Measurements from ENCODE around the gene FNBP1.

FNBP1 gene

DNA sequence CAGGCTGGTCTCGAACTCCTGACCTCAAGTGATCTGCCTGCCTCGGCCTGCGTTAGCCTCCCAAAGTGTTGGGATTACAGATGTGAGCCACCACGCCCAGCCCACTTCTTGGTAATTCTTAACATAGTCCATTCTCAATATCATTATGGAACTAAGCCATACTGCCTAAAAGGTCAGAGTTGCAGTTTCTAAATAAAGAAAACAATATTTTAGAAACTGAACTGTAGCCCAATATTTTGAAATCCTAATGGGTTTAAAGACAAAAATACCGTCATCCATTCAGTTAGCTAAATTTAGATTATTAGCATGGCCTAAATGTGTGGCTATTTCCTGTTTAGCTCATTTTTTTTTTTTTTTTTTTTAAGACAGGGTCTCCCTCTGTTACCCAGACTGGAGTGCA lies 108.2 kb downstream of the FNBP1 start:
- H3K4me3 ChIP-seq (ENCODE audit: low read length) = no peak overlapping the region
- DNase-seq (ENCODE audit: low read depth, low spot score) = no peak

DNA sequence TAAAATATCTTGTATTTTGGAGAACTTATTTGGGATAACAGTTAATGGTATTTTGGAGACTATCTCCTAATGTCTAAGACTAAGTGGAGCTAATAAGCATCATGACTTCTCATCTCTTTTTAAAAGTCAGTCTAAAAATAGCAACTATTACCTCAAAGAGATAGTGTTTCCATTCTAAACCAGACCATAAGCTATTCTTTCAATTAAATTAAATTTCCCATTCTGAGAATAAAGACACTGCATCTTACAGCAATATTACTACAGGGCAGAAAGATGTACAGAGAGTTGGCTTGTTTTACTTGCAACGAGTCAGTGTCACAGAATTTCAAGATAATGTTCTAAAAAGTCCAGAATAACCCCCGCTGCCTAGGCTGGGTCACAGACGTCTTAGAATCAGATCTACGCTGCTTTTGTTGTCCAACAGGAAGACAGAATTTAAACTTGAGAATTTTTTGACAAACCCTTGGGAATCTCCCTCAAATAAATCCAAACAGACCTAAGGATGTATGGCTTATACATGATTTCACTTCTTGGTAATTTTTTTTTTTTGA lies 108.9 kb downstream of the FNBP1 start:
- H3K4me3 ChIP-seq (ENCODE audit: low read length) = no peak overlapping the region
- DNase-seq (ENCODE audit: low read depth, low spot score) = no peak

DNA sequence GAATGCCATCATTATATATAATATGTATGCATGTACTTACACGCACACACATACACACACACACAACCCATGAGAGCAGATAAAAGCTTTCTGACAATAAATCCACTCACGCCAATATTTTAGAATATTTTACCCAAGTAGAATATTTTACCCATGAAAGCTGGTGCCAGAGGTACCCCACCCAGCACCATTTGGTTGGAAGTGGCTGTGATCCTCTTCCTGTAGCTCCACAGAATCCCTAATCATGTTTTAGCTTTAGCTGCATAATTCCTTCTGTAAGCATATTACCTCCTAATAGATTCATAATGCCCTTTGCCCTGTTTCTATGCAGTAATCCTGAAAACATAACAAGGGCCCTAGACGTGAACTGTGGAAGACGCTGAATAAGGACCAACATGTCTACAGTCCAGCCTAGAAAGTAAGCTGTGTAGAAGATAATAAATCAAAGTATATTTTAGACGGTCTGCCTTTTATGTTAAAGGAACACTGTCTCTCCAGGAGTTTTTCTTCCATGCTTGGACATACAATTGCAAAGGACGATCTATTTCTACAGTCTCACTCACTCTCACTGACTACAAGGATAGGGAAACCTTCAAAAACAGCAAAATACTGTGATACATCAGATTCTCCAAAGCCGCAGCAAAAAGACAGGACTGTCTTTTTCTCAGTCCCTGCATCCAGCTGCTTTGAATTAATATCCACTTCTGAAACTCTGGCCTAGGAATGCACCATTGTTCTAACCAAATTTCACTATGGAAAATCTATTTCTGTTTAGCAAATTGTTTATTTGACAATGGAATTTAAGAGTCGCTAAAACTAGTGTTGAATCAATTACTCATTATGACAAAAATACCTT lies 109.6 kb downstream of the FNBP1 start:
- DNase-seq (ENCODE audit: low read depth, low spot score) = no peak
- no peak overlapping the region for H3K4me3 ChIP-seq (ENCODE audit: low read length)

- no peak overlapping the region for H3K4me3 ChIP-seq (ENCODE audit: low read length)
- DNase-seq (ENCODE audit: low read depth, low spot score) = no peak
Measured at GRCh38 chr9:129932303-129933151, 110.5 kb downstream of the FNBP1 start.

DNA sequence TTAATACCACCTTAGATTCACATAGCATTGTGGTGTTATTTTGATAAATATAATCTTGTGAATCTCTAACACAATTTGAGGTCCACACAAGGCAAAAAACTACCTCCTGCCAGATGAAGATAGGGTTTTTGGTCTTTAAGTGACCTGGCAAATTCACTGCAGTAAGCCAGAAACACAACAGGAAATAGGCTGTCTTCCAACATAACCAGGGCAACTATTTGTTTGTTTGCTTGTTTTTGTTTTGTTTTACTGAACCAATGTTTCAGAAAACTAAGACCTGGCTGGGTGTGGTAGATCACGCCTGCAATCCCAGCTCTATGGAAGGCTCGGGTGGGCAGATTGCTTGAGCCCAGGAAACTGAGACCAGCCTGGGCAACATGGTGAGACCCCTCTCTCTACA lies 112.2 kb downstream of the FNBP1 start:
- DNase-seq (ENCODE audit: low read depth, low spot score) = no peak
- no peak overlapping the region for H3K4me3 ChIP-seq (ENCODE audit: low read length)

- no peak for DNase-seq (ENCODE audit: low read depth, low spot score)
Measured at GRCh38 chr9:129929496-129930125, 113.4 kb downstream of the FNBP1 start.

DNA sequence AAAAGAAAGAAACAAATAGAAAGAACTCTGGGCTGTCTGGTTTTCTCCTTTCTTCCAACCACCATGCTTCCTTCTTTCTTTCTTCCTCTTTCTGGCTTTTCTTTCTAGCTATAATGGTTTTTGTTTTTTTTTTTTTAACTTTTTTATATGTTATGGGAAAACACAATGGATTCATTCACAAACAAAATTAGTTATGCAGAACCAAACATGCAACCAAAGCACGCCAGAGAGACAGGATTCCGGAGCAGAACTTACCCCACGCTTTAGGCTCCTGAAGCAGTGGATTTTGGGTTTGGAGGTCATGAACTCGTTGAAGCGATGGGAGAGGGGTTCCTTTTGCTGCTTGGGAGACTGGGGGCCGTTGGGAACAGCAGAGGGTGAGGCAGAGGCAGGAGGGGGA lies 119.4 kb downstream of the FNBP1 start:
- DNase-seq (ENCODE audit: low read depth, low spot score) = no peak
- no peak overlapping the region for H3K4me3 ChIP-seq (ENCODE audit: low read length)

More at GRCh38 chr9:129929496-129930125, 113.4 kb downstream of the FNBP1 start:
- no peak overlapping the region for H3K4me3 ChIP-seq (ENCODE audit: low read length)

GRCh38 chr9:129921905-129922304 lies 121.1 kb downstream of the FNBP1 start:
- DNase-seq (ENCODE audit: low read depth, low spot score) = no peak
- H3K4me3 ChIP-seq (ENCODE audit: low read length) = no peak overlapping the region

- H3K4me3 ChIP-seq (ENCODE audit: low read length) = no peak overlapping the region
- DNase-seq (ENCODE audit: low read depth, low spot score) = no peak
Measured at GRCh38 chr9:129919841-129920240, 123.1 kb downstream of the FNBP1 start.

GRCh38 chr9:129919277-129919676 lies 123.7 kb downstream of the FNBP1 start:
- H3K4me3 ChIP-seq (ENCODE audit: low read length) = no peak overlapping the region
- DNase-seq (ENCODE audit: low read depth, low spot score) = no peak

DNA sequence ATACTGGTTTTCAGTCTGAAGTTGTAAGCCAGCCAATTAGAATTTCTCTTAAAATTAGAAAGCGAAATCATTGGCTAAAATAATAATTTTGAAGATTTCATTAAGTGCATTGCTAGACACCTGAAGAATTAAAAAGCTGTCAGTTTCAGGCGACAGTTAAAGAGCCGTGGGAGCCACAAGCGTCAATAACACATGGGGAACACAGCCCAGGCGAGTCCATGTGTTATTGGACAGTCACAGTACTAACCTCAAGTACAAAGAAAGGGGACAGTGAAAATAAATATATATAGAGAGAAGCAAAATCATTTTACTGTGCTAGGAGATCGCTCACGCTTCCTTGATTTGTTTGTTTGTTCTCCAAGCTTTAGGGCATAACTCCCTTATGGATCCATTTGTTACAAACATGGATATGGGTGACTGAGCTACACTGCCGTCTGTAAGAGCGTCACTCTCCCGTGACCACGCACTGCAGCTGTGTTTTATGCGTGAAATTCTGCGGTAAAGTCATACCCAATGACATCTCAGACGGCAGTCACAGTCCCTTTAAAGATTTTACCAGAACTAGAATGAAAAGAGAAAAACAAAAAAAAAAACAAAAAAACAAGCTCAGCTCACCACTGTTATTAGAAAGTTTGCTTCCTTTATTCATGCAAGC lies 124.6 kb downstream of the FNBP1 start:
- DNase-seq (ENCODE audit: low read depth, low spot score) = no peak
- no peak overlapping the region for H3K4me3 ChIP-seq (ENCODE audit: low read length)

DNA sequence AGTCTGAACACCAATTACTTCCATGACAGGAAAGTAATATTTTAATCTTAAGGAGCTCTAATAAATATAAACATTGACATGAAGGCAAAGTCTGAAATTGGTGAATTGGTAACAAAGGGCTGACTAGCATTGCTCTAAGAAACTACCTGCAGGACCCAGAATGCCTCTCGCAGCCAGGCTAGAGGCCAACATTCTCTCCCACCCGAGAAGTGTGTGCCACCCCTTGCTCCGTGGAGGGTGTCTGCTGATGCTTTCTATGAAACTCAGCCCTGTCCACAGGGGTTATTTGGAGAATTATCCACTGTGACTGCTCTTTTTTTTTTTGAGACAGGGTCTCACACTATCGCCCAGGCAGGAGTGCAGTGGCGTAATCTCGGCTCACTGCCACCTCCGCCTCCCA lies 126.3 kb downstream of the FNBP1 start:
- no peak for DNase-seq (ENCODE audit: low read depth, low spot score)
- H3K4me3 ChIP-seq (ENCODE audit: low read length) = no peak overlapping the region

DNA sequence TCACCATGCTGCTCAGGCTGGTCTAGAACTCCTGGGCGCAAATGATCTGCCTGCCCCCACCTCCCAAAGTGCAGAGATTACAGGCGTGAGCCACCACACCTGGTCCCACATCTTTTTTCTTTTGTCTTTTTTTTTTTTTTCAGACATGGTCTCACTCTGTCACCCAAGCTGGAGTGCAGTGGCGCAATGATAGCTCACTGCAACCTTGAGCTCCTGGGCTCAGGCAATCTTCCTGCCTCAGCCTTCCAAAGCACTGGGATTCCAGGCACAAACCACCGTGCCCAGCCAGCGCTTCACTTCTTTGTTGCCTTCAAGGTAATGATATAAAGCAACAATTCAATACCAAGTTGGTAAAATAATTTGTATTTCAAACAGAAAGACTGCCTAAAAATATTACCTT lies 128.9 kb downstream of the FNBP1 start:
- no peak for DNase-seq (ENCODE audit: low read depth, low spot score)

DNA sequence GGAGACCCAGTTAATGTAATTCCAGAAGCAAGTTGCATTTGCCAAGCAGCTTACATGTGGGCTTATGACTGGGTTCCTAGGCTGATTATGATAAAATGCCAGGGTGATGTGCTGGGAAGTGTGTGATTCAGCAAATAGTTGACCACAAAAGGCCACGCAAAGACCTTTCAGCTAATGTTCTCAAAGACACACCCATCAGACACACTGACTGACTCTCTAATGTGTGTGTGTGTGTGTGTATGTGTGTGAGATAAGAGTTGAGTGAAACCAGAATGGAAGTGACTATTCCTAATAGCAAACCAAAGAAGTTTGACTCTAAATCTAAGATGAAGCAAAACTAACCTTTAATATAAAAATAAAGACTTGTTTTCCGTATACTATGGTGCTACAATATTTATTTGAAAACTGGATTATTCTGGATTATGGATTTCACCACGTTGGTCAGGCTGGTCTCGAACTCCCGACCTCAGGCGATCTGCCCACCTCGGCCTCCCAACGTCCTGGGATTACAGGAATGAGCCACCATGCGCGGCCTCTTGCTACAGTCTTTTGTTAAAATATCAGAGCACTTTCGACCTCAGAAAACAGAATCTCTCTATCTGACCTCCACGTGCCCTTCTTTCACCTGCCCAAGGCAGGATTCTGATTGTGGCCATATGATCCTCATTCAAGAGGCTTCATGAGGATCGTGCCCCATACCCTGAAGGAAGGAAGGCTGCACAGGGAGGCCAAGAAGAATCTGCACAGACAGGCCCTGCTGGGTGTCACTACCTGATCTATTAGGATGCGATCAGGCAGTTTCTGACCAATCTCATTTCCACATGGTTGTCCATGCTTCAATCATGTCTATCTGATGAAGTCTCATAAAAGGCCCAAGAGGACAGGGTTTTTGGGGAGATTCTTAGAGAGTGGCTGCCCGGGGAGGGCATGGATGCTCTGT lies 132.1 kb downstream of the FNBP1 start:
- DNase-seq (ENCODE audit: low read depth, low spot score) = no peak
- H3K4me3 ChIP-seq (ENCODE audit: low read length) = no peak overlapping the region

More for the DNA sequence above, 128.9 kb downstream of the FNBP1 start:
- H3K4me3 ChIP-seq (ENCODE audit: low read length) = no peak overlapping the region

GRCh38 chr9:129909851-129910250 lies 133.1 kb downstream of the FNBP1 start:
- H3K4me3 ChIP-seq (ENCODE audit: low read length) = no peak overlapping the region
- no peak for DNase-seq (ENCODE audit: low read depth, low spot score)

DNA sequence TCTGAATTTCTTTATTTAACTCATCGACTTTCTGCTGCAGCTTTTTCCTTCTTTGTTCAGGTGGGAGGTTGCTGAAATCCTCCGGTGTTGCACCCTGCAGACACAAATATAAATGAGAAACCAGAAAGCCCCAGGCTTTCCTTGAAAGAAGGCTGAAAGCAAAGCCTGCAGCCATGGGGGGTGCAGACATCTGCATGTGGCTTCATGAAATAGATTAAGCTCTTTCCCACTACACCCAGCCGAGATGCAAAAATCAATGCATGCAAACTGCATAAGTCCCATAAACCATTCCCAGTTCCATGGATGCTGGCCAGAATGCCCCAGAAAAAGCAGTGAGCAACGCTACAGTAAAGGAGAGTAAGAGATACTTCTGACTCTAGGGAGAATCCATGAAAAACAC lies 134.1 kb downstream of the FNBP1 start:
- no peak for DNase-seq (ENCODE audit: low read depth, low spot score)

GRCh38 chr9:129907201-129907600 lies 135.8 kb downstream of the FNBP1 start:
- no peak overlapping the region for H3K4me3 ChIP-seq (ENCODE audit: low read length)
- DNase-seq (ENCODE audit: low read depth, low spot score) = no peak

More for the DNA sequence above, 134.1 kb downstream of the FNBP1 start:
- no peak overlapping the region for H3K4me3 ChIP-seq (ENCODE audit: low read length)

- no peak overlapping the region for H3K4me3 ChIP-seq (ENCODE audit: low read length)
- DNase-seq (ENCODE audit: low read depth, low spot score) = no peak
Measured at GRCh38 chr9:129906298-129906697, 136.7 kb downstream of the FNBP1 start.

Measured in Jurkat, Clone E6-1 (cell line).